Keratinocyte (primary cell): ENCODE results near the gene ELF5.

ENCODE experiments used
- EZH2 ChIP-seq: IDR thresholded peaks from one replicate; pipeline ENCODE4 v1.6.1; 2012; ENCODE audit warnings: inconsistent platforms, mild to moderate bottlenecking, low read length, moderate library complexity
- TF ChIP-seq, protein P1 (sequence below), 3 experiments: IDR thresholded peaks in 1 of 3; conservative IDR thresholded peaks in 1 of 3; optimal IDR thresholded peaks in 1 of 3; 2 replicates in 2 of 3; 3 replicates in 1 of 3; pipeline versions ENCODE3 to v1.5.1; 2011; ENCODE audit warnings: low read length in 3 of 3, mild to moderate bottlenecking in 3 of 3, moderate library complexity in 2 of 3, control low read depth in 1 of 3, inconsistent platforms in 1 of 3; ENCODE audit not compliant: insufficient read depth in 2 of 3; ENCODE audit errors: extremely low read depth in 1 of 3

DNA sequence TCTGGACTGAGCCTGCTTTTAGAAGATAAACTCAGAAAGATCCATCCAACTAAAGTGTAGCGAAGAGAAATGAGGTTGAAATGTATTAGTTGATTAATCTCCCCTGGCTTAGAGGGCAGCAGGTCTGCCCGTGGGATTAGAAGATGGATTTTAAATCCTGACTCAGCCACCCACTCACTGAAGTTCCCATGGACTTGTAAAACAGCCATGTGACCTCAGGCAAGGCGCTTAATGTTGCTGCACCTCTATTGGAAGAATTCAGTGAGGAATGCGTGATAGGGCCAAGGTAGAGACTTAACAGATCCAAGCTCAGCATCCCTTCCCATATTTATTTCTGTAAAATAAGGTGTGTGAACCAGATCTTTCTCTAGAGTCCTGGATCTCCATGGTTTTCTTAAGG lies 45.1 kb upstream of the ELF5 start:
- TF ChIP-seq, protein P1, sequence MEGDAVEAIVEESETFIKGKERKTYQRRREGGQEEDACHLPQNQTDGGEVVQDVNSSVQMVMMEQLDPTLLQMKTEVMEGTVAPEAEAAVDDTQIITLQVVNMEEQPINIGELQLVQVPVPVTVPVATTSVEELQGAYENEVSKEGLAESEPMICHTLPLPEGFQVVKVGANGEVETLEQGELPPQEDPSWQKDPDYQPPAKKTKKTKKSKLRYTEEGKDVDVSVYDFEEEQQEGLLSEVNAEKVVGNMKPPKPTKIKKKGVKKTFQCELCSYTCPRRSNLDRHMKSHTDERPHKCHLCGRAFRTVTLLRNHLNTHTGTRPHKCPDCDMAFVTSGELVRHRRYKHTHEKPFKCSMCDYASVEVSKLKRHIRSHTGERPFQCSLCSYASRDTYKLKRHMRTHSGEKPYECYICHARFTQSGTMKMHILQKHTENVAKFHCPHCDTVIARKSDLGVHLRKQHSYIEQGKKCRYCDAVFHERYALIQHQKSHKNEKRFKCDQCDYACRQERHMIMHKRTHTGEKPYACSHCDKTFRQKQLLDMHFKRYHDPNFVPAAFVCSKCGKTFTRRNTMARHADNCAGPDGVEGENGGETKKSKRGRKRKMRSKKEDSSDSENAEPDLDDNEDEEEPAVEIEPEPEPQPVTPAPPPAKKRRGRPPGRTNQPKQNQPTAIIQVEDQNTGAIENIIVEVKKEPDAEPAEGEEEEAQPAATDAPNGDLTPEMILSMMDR (optimal IDR thresholded peaks at IDR 0.05 in 1 of 3, IDR thresholded peaks at IDR 0.05 in 1 of 3, conservative IDR thresholded peaks at IDR 0.05 in 1 of 3; ENCODE audit: extremely low read depth in 1 of 3, insufficient read depth in 2 of 3, low read length in 3 of 3): no peak
- no peak for TF ChIP-seq EZH2
